Measurements from ENCODE around the gene RPS6KL1.
"Not testable (repeated sequence)": the region's sequence is repeated elsewhere in the genome, so short reads cannot be mapped to it uniquely, and the experiment has no call there.

RPS6KL1 gene

DNA sequence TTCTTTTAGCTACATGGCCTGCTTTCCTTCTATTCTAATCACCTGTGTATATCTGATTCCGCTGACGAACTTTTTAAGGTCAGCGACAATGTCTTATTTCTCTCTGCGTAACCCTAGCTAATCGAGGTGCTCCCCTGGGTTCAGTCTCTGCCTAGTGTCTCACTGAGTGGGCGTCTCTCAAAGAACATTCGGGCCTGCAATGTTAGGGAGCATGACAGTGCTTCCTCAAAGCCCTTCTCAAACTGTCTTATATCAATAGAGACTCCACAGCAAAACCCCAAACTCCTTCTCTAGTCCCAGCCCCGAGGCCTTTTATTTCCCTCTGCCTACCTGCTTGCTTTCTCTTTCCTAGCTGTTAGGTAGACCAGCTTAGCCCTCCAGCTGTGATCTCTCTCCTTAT is 13.7 kb upstream of the RPS6KL1 start:
- DNase-seq (ENCODE audit: low read depth in 2 of 2) = no peak

DNA sequence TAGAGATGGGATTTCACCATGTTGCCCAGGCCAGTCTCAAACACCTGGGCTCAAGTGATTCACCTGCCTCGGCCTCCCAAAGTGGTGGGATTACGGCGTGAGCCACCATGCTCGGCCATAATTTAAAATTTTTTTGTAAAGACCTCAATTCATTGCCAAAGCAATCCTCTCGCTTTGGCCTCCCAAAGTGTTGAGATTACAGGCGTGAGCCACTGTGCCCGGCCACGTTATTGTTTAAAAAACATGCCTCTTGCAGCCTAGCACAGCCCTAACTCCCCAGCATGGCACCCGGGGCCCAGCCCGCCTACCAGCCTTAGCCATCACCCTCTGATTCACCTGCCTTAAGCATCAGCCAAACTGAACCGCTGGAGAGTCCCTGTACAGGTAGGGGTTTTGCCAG is 13.1 kb upstream of the RPS6KL1 start:
- DNase-seq (ENCODE audit: low read depth in 2 of 2) = no peak

DNA sequence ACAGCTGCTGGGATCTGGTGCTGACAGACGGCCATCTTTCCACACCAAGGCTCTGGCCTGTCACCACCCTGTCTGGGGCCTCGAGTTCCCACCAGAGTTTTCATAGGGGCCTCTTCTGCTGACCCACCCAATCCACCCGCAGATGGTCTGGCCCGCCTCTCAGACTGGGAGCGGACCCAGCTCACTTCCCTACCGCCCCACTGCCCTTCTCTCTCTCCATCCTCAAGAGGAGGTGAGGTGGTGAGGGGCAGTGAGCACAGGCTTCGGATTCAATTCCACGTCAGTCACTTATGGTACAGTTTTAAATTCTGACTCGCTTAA is 12.3 kb upstream of the RPS6KL1 start:
- no peak for DNase-seq (ENCODE audit: low read depth in 2 of 2)

DNA sequence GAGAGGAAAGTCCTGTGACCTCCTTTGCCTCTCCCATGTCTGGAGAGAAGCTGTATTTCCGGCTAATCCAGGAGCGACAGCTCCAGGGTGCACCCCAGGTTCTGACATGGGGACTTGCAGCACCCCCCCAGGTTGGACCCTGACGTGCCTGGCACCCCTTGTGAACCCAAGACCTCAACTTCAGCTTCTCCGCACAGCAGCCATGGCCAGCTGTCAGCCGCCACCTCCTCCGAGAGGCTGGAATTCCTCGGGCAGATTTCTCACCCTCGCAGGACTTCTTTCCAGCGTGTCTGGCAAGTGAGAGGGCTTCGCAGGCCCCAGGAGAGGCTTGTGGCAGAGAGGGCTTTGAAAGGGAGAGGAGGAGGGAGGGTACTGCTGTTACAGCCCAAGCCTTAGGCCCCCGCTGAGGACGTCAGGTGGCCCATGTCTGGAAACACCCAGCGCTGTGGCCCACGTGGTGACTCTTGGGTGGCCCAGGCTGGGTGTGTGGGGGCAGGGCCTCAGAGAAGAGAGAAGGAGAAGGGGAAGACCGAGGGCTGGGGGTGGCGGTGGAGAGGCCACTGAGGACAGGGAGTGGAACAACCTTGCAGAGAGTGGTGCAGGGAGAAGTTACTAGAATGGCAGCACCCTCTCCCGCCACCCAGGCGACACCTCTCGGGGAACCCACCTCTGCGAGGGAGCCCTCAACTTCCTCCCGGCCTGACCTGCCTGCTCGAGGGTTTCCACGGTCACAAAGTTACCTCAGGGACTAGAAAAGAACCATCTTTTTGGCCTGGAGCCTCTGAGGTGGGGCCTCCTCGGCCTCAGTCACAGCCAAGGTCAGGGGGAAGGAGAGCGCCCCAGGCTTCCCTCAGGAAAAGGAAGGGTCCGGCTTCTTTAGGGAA is 11.7 kb upstream of the RPS6KL1 start:
- no peak for DNase-seq (ENCODE audit: low read depth in 2 of 2)

DNA sequence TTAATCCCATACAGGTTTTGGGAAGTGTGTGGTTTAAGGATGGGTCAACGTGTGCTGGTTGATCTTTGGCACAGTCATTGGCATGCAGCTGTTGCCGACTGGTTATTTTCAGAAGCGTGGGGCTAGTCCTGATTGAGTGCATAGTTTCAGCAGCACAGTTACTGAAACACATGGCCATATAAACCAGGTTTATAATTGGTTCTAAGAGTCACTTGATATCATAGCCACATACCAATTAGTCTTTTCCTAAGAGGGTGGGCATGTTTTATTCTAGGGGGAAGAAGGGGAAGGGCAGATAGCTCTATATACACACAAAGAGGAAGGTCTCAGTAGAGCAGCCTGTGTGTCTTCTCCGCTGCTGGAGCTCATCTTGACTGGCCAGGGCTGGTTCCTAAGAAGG is 11.0 kb upstream of the RPS6KL1 start:
- DNase-seq (ENCODE audit: low read depth in 2 of 2) = no peak

DNA sequence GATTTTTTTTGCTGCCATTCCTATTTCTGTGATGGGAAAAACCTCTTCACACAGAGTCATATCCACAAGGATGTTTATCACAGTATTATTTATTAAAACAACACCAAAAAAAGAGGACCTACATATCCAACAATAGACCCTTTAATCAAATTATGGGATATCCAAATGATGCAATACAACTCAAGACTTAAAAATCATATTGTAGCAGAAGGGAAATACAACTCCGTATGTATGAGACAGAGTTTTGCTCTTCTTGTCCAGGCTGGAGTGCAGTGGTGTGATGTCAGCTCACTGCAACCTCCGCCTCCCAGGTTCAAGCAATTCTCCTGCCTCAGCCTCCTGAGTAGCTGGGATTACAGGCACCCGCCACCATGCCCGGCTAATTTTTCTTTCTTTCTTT is 9.9 kb upstream of the RPS6KL1 start:
- DNase-seq (ENCODE audit: low read depth in 2 of 2) = not testable (repeated sequence)

DNA sequence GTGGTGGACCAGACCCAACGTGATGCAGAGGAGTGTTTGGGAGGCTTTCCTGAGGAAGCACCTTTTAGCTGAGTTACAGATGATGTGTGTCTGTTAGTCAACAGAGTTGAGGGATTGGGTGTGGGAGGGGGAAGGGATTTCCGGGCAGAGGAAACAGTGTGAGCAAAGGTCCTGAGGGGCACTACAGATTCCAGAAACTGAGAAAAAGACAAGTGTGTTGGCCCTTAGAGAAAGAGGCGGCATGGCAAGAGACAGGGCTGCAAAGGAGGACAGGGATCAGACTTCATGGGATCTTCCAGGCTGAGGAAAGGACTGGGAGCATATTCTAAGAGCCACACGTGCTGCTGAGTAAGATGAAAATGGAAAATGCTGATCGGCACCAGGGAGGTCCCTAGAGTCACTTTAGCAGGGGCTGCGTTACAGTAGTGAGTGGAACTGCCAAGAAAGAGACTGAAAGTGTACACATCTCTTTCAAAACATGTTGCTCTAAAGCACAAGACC is 9.4 kb upstream of the RPS6KL1 start:
- DNase-seq (ENCODE audit: low read depth in 2 of 2) = no peak

DNA sequence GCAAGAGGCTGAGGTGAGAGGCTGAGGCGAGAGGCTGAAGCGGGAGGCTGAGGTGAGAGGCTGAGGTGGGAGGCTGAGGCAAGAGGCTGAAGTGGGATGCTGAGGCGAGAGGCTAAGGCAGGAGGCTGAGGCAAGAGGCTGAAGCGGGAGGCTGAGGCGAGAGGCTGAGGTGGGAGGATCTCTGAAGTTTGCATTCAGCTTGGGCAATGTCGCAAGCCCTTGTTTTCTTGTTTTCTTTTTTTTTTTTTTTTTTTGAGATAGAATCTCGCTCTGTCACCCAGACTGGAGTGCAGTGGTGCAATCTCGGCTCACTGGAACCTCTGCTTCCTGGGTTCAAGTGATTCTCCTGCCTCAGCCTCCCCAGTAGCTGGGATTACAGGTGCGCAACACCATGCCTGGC is 8.7 kb upstream of the RPS6KL1 start:
- not testable (repeated sequence) for DNase-seq (ENCODE audit: low read depth in 2 of 2)

DNA sequence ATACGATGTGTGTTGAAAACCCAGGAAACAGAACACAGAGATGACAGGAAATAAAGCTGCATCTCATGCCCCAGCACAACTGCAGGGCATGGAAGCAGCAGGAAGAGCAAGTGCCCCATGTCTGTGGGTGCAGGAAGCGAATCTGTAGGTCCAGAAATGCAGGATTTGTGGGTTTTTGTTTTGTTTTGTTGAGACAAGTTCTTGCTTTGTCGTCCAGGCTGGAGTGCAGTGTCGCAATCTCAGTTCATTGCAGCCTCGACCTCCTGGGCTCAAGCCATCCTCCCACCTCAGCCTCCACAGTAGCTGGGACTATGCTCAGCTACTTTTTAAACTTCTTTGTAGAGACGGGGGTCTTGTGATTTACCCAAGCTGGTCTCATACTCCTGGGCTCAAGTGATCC is 6.2 kb upstream of the RPS6KL1 start:
- DNase-seq (ENCODE audit: low read depth in 2 of 2) = no peak

DNA sequence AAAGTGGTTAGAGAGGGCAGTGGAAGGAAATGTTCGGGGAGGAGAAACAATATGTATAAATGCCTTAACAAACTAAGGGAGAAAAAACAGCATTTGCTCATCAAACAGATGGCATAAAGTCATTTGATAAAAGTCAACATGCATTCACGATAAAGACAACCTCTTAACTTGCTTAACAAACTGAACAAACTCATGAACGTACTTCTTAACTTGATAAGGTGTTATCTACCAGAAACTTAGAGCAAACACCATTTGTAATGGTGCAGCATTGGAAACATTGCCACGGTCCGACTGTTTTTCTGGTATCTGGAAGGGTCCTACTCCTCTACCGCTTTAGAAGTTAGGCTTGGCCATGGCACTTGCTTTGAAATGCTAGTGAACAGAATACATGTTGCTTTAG is 4.2 kb upstream of the RPS6KL1 start:
- DNase-seq (ENCODE audit: low read depth in 2 of 2) = no peak

DNA sequence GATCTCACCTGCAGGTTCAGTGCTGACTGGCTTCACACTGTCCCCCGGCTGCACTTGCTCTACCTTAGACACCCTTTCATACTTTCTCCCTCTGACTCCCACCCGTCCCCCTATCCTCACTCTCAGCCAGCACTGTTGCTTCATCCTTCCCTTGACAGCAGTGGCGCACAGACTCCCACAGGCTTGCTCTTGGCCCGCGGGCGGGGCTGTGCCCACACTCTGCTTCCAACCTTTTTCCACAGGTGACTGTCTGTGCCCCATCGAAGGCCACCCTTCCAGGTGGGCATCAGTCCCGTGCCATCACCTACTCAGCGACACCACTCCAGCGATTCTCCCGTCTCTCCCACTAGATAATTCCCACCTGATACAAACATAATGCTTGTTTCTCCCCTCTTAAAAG is 1.0 kb upstream of the RPS6KL1 start:
- DNase-seq (ENCODE audit: low read depth in 2 of 2) = no peak

DNA sequence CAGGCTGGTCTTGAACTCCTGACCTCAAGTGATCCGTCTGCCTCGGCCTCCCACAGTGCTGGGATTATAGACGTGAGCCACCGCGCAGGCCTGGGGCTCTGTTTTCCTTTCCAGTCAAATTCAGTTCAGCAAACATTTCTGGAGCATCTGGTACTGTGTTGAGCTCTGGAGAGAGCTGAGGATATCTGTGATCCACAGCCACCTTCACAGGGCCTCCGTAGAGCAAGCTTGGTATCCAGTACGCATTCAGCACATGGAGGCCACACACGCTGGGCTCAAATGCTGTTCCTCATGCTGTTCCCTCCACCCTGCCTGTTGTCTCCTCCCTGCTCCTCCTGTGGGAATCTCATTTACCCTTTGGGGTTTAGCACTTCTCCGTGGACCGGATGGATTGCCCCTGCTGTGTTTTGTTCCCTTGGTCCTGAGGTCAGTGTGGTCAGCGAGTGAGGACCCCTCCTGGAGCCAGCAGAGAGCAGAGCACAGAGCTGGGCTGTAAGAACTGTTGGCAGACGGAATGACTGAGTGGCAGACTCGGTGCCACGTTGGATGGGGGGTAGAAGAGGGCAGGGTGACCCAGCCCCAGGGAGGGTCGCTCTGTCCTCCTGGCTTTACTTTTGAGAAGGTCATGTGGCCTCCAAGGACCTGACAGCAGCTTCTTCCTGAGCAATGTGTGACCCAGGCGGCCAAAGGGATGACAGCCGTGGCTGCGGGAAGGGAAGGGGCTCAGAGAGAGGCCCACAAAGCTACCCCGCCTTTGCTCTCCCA is 891 bp downstream of the RPS6KL1 start:
- no peak for DNase-seq (ENCODE audit: low read depth in 2 of 2)

DNA sequence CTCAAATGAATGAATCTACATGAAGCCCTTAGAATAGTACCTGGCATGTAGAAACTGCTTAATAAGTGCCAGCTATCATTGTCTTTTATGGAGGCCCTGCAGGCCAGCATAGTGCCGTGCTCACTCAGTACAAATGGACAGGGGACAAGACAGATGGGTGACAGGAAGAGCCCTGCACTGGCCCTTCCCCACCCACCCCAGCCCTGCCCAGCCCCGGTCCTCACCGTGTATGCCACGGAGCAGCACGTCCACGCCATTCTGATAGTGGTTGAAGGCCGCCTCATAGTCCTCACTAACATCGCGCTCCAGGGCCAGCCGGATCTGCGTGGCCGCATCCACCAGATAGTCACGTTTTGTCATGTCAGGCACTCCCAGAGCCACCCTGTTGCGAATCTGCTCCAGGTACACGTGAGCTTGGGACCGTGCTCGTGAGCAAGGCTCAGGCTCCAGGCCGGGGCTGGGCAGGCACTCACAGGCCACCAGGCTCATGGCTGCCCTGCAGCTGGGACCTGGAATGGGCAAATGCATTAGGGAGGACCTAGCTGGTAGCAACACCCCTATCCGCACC is 1.9 kb downstream of the RPS6KL1 start:
- no peak for DNase-seq (ENCODE audit: low read depth in 2 of 2)

DNA sequence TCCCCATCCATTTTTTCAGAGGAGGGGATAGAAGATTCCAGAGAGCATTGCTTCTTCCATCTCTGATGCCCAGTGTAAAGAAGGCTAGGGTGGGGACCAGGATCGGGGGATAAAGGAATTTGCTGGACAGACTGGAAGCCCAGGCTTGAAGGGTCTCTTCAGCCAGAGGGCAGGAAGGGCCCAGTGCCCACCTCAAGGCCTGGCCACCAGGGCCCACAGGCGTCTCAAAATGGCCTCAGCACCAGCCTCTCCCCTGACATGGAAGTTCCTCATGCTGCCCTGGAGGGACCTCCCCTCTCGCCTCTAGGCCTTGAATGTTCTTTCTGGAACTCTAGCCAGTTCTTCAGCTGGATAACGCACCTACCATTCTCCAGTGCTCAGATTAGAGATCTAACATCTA is 2.8 kb downstream of the RPS6KL1 start:
- DNase-seq (ENCODE audit: low read depth in 2 of 2) = no peak

DNA sequence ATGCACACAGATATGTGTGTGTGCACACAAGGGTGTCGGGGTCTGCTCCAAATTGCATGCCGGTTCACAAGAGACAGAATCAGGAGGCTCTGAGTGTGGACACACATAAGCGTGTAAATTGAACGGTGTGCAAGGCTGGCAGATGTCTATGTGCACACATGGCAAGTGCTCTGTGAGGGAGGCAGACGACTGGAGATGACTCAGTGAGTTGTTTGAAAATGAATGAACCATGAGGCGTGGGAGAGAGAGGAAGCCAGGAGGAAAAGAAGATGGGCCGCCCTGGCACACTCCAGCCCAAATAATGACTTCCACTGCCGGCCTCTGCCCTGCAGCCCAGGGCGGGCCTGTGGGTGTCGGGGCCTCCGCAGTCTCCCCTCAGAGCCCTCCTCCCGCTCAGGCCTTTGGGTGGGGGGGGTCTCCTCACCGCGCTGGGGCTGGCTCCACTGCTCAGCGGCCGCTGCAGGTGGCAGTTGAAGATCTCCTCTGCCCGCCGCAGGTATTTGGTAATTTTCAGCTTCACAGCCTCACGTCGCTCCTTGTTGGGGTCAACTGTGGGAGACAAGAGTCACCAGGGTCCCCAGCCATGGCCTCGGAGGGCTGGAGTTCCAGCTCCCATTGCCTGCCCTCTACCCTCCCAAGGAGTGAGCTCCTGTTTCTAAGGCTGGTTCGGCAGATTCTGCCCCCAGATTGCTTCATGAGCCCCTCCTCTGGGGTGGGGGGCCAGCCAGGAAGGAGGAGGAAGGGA is 3.5 kb downstream of the RPS6KL1 start:
- no peak for DNase-seq (ENCODE audit: low read depth in 2 of 2)

DNA sequence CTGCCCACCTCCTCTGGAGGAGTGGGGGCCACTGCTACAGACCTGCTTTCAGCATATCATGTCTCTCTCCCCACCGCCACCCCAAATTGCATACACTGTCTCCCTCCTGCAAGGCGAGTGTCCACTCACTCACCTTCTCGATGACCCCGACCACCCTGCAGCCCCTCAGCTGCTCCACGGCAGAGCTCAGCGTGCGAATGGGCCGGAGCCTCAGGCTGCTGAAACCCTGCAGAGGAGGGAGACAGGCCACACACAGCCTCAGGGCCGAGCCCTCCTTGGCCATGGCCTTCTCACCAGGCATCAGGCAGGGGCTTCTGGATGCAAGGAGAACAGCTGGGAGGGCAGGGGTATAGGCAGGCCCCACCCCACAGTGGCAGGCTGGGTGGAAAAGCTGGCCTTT is 4.7 kb downstream of the RPS6KL1 start:
- no peak for DNase-seq (ENCODE audit: low read depth in 2 of 2)

DNA sequence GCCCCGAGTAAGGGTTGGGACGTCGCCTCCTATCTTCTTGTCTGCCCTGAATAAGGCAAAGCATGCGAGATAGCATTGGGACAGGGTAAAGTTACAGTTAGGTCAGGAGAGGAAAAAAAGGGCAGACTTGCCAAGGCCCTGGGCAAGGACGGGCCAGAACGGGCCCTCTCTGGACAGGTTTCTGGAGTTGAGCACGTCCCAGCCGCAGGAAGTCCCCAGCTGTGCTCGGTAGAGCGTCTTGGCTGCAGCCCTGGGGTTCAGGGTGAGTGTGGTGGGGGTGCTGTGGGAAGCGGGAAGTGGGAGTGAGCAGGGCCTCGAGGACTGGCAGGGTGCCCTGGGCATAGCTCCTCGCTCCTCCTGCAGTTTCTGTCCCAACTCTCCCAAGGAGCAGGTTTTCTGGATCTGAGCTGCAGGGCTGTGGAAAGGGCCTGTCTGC is 5.4 kb downstream of the RPS6KL1 start:
- DNase-seq (ENCODE audit: low read depth in 2 of 2) = no peak

DNA sequence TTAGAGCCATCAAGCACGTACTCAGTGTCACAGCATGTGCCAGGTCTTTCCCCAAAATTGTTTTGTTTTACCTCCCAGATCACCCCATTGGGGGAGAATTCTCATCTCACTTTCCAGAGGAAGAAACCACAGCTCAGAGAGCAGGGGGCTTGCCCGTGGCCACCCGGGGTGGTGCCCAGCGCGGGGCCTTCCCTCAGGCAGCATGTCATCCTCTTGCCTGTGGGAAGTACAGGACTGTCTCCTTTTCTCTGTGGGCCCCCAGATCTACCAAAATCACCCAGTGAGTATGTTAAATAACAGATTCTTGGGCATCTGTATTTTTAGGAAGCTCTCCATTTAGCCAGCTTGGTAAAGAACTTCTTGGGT is 5.9 kb downstream of the RPS6KL1 start:
- no peak for DNase-seq (ENCODE audit: low read depth in 2 of 2)

DNA sequence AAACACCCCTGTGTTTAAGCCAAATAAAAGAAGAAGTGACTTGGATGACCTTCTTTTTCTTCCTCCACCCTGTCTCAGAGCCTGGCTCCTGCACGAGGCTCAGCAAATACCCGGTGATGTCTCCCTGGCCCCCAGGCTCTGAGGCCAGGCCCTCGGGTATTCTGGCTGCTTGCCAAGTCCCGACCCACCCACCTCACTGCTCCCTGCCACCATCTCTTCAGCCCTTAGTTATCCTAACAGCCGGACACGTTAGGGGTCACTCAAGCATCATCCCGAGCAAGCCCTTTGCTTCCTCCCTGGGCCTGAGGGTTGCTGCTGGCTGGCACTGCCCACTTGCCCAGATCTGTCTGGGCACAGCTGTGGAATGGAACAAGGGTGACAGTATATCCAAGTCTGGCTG is 7.2 kb downstream of the RPS6KL1 start:
- DNase-seq (ENCODE audit: low read depth in 2 of 2) = no peak

DNA sequence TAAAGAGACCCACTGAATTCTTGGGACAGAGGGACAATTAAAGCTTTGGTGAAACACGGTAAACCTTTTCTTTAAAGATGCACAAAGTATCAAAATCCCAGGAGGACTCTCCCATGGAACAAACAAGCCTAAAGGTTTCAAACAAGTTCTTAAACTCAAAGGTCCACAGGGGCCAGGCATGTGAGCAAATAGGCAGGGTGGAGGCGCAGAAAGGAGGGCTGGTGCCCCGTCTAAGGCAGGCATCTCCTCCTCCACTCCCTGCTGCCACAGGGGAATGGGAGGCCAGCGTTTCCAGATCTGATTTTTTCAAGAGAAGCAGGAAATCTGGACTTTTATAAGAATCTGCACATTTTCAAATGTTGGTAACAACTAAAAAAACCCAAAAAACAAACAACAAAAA is 7.6 kb downstream of the RPS6KL1 start:
- no peak for DNase-seq (ENCODE audit: low read depth in 2 of 2)

DNA sequence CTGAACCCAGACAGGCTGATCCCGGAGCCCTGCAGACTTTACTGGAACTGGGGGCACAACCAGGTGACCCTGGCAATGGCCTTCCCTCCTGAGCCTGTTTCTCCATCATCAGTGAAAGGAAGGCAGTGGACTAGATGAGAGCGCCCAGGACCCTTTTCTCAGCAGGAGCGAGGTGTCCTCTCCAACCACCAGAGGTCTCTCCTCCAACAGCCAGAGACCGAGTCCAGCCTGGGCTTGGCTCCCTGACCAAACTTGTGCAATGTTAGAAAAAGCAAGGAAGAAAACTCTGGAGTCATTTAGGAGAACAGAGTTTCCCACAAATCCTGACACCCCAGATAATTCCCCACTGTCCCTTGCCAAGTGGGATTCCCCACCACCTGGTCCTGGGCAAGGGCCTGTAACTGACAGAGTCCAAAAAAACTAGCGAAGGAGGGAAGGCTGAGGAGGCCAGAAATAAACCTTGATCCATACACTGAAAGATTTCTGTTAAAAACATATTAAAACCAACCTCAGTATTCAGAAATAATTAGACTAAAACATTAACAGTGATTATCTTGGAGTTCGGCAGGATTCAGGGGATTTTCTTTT is 9.0 kb downstream of the RPS6KL1 start:
- DNase-seq (ENCODE audit: low read depth in 2 of 2) = no peak

DNA sequence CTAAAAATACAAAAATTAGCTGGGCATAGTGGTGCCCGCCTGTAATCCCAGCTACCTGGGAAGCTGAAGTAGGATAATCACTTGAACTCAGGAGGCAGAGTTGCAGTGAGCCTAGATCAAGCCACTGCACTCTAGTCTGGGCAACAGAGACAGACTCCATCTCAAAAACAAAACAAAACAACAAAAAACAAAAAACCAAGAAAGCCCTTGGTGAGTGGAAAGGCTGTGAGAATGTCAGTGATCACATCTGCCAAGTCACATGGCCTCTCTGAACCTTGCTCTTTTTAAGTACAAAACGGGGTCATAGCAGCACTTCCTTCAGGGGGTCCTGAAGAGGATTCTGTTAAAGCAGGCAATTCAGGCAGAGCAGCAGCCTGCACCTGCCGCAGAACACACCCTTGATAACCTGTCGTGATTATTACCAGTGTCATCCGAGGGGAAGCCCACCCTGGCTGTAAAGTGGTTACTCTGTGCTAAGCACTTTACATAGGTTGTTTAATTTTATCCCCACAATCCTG is 9.6 kb downstream of the RPS6KL1 start:
- DNase-seq (ENCODE audit: low read depth in 2 of 2) = no peak
